ENCODE data around the gene MLLT6.
"Not testable (repeated sequence)": the region's sequence is repeated elsewhere in the genome, so short reads cannot be mapped to it uniquely, and the experiment has no call there.

Gene MLLT6

DNA sequence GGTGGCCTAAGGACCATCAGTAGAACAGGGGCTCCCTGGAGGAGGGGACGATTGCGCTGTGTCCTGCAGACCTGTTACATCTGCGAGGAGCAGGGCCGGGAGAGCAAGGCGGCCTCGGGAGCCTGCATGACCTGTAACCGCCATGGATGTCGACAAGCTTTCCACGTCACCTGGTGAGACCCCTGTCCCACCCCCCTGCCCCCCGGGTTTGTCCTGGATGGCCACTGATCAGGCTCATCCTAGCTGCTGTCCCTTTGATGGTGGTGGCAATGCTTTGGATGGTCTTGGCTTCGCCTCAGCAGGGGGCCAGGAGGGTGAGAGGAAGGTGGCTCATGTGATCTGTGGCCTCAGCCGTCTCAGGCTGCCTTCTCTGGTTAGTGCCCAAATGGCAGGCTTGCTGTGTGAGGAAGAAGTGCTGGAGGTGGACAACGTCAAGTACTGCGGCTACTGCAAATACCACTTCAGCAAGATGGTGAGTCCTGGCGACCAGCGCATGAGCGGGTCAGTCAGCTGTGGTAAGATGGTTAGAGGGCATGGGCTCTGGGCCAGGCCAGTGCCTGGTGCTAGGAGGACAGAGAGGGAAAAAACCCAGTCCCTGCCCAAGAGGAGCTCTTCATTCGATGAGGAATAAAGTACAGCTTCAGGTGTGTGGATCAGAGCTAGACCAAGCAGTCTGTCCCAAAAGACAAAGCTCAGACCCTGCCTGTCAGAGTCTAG, 4.2 kb downstream of the MLLT6 start:
- no peak for DNase-seq

GRCh38 chr17:38709864-38710603, 5.0 kb downstream of the MLLT6 start:
- no peak for DNase-seq

- no peak for DNase-seq
These were observed 5.5 kb downstream of the MLLT6 start for GRCh38 chr17:38710604-38710962.

DNA sequence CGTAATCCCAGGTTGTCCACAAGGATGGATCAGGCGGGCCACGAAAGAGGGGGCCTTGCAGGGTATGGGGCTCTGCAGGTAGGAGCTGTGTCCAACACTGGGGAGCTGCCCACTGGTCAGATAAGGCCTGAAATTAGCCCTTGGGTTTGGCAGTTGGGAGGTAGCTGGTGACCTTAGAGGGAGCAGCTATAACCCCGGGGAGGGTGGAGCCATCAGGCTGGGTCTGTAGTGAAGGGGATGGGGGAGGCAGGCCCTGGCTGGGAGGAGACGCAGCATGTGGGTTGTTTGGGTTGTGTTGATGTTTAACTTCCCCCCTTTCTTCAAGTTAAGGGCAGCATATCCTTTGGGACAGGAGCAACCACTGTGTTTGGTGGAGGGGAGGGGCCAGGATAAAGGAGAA, 5.9 kb downstream of the MLLT6 start:
- no peak for DNase-seq

- DNase-seq: no peak
These were observed 6.9 kb downstream of the MLLT6 start for GRCh38 chr17:38711792-38712571.

GRCh38 chr17:38712593-38712992, 7.5 kb downstream of the MLLT6 start:
- no peak for DNase-seq

- DNase-seq: no peak
These were observed 8.5 kb downstream of the MLLT6 start for GRCh38 chr17:38713456-38714075.

DNA sequence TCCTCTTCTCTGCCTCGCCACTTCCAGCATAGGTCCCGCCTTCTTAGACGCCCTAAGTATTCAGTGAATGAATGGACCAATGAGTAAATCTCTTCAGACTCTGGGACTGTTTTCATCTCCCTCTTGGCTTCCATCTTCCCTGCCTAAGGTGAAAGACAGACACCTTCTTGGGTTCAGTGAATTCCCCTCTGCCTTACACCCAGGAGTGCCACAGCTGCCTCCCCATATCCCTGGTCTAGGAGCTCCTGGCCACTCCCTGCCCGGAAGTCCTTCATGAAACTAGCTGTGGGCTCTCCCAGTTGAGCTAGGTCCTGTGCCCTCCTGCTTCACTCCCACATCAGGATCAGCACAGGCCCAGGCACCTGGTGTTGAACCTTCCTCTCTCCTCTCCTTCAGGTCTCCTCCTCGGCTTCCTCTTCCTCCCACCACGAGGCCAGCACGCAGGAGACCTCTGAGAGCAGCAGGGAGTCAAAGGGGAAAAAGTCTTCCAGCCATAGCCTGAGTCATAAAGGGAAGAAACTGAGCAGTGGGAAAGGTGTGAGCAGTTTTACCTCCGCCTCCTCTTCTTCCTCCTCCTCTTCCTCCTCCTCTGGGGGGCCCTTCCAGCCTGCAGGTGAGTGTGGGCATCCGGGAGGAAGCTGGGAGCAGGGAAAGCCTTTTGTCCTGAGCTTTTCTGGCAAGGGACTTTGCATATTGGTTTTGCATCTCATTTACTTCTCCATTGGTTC, 10.3 kb downstream of the MLLT6 start:
- DNase-seq: no peak

DNA sequence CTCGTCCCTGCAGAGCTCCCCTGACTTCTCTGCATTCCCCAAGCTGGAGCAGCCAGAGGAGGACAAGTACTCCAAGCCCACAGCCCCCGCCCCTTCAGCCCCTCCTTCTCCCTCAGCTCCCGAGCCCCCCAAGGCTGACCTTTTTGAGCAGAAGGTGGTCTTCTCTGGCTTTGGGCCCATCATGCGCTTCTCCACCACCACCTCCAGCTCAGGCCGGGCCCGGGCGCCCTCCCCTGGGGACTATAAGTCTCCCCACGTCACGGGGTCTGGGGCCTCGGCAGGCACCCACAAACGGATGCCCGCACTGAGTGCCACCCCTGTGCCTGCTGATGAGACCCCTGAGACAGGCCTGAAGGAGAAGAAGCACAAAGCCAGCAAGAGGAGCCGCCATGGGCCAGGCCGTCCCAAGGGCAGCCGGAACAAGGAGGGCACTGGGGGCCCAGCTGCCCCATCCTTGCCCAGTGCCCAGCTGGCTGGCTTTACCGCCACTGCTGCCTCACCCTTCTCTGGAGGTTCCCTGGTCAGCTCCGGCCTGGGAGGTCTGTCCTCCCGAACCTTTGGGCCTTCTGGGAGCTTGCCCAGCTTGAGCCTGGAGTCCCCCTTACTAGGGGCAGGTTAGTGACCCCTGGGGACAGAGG, 11.4 kb downstream of the MLLT6 start:
- no peak for DNase-seq

DNA sequence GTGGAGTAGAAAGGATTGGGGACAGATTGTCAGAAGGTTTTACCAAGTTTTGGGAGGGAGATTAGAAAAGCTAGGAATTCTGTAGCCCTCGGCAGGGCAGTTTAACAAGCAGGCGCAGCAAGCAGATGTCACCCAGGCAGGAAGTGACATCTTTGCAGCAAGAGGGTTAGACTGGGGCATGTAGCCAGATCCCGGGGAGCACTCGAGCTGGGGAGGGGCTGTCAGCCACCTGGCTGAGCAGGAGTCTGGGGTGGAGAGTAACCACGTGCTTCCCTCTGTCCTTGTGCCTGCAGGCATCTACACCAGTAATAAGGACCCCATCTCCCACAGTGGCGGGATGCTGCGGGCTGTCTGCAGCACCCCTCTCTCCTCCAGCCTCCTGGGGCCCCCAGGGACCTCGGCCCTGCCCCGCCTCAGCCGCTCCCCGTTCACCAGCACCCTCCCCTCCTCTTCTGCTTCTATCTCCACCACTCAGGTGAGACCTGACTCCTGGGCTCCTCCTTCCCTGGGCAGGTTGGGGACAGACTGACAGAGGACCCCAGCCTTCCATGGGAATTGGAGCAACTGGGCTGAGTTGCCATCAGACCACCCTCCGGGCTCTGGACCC, 12.2 kb downstream of the MLLT6 start:
- DNase-seq: no peak

- DNase-seq: no peak
These were observed 14.3 kb downstream of the MLLT6 start for GRCh38 chr17:38719289-38719942.

GRCh38 chr17:38719943-38720641, 15.0 kb downstream of the MLLT6 start:
- DNase-seq: no peak

GRCh38 chr17:38720941-38721340, 15.9 kb downstream of the MLLT6 start:
- DNase-seq: no peak

DNA sequence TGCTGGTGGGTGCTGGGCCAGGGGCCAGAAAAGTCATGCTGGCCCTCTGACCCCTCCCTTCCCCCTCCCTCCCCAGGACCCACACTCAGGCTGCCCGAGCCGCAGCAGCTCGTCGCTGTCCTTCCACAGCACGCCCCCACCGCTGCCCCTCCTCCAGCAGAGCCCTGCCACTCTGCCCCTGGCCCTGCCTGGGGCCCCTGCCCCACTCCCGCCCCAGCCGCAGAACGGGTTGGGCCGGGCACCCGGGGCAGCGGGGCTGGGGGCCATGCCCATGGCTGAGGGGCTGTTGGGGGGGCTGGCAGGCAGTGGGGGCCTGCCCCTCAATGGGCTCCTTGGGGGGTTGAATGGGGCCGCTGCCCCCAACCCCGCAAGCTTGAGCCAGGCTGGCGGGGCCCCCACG, 16.7 kb downstream of the MLLT6 start:
- no peak for DNase-seq

- peak; percentile 93 for DNase-seq
These were observed 19.4 kb downstream of the MLLT6 start for GRCh38 chr17:38724337-38724988.

- DNase-seq: peak; percentile 19
These were observed 20.0 kb downstream of the MLLT6 start for GRCh38 chr17:38725066-38725465.

DNA sequence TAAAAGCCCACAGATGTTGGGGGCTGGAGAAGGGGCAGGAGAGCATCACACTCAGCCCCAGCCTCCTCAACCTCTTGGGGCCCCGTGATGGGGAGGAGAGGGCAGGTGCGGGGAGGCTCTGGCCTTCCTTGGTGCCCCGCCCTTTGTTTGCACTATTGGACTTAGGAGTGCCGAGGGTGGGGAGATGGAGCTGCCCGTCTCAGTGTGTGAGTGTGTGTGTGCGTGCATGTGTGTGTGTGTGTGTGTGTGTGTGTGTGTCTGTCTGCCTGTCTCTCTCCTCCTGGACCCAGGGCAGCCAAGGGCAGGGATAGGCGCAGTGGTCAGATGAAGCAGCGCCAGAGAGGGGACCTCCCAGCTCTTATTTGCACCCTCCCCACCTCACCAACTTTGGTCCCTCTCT, 21.1 kb downstream of the MLLT6 start:
- not testable (repeated sequence) for DNase-seq

- DNase-seq: no peak
These were observed 22.7 kb downstream of the MLLT6 start for GRCh38 chr17:38727736-38728135.

DNA sequence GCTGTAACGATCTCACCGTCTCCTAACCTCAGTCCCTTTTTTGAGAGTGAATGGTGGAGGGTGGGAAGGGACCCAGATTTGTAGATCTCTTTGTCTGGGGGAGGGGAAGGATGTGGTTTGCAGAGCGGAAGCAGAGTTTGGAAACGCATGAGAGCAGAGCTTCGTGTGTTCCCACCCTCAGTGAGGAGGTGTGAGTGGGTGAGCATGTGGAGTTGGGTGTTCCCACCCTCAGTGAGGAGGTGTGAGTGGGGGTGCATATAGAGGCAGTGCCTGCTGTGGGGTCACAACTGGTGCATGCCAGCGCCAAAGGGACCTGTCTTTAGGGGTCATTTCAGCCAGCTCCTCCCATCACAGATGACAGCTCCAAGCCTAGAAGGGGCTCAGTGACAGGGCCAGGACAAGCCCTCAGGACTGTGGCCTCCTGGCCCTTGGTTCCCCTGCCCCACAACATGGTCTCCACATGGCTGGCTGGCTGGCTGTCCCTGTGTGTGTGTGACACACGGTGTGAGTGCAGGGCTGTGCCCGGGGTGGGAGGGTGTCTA, 23.3 kb downstream of the MLLT6 start:
- no peak for DNase-seq
